Measurements from ENCODE around the gene GALNT16. TPM values are rescaled to one million over a fixed set of nuclear protein-coding genes. Genes with fewer than 3 reads are reported as not detected.

Gene GALNT16
- total RNA-seq, 4 donors from 2014 or later: 8.3 to 11.7 (median 10.7) TPM

DNA sequence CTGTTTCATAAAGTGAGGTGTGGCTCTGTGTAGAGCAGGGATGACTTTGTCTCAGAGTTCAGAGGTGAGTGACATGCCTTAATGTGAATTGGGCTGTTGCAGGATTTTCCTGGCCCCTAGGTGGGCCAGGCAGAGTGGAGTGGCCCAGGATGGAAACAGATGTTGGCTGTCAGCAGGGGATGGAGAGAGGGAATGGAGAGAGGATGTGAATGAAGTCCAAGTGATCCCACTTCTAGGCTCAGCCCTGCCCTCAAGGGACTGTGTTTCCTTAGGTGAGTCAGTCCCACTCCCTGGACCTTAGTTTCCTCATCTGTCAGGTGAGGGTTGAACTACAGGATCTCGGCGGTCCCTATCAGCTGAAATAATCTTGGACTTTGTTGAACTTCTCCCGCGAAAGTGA, 7.5 kb downstream of the GALNT16 start:
- H3K9me3 ChIP-seq: no peaks in the 10 kb centered on the region
- WGBS, 2 donors: 85 to 92% methylated on average over 4 of the region's 4 CpGs
- H3K4me1 ChIP-seq: peaks cover 0 to 8% (median 0%) of the 10 kb centered on the region in 4 donors
- no peak overlapping the region for H3K27ac ChIP-seq
- H3K36me3 ChIP-seq: no peaks in the 10 kb centered on the region
- H3K27me3 ChIP-seq: peaks cover 0 to 14% of the 10 kb centered on the region in 2 donors
- no peak overlapping the region for H3K4me3 ChIP-seq
- DNase-seq (ENCODE audit: low spot score in 2 of 2): no peak
- TF ChIP-seq EP300 (IDR thresholded peaks at IDR 0.05): no peak
- TF ChIP-seq CTCF (IDR thresholded peaks at IDR 0.05): no peak
- TF ChIP-seq POLR2A (IDR thresholded peaks at IDR 0.05): no peak

DNA sequence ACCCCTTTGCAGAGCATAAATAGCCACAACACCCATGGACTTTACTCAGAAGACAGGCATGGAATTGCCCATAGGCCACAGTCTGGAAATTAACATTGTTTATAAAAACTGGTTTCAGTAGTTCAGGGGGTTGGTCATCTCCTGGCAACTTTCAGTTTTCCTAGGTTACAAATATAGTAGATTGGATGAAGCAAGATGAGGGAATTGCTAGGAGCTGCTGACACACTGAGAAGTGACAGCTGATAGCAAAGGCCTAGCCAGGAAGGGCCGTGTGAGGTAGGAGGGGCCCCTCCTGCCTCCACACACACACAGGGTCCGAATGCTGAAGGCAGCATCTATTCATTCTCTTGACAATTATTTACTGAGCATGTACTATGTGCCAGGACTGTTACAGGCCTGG, 8.3 kb downstream of the GALNT16 start:
- TF ChIP-seq EP300 (IDR thresholded peaks at IDR 0.05) (no peak), POLR2A (IDR thresholded peaks at IDR 0.05) (no peak), CTCF (IDR thresholded peaks at IDR 0.05) (no peak)
- H3K4me1 ChIP-seq: peaks cover 0 to under 1% (median 0%) of the 10 kb centered on the region in 4 donors
- H3K36me3 ChIP-seq: no peaks in the 10 kb centered on the region
- no peak overlapping the region for H3K4me3 ChIP-seq
- 47 to 70% methylated on average over 2 of the region's 2 CpGs for WGBS, 2 donors
- H3K27me3 ChIP-seq: peaks cover 0 to 7% of the 10 kb centered on the region in 2 donors
- no peak for DNase-seq (ENCODE audit: low spot score in 2 of 2)
- H3K9me3 ChIP-seq: no peaks in the 10 kb centered on the region
- no peak overlapping the region for H3K27ac ChIP-seq

DNA sequence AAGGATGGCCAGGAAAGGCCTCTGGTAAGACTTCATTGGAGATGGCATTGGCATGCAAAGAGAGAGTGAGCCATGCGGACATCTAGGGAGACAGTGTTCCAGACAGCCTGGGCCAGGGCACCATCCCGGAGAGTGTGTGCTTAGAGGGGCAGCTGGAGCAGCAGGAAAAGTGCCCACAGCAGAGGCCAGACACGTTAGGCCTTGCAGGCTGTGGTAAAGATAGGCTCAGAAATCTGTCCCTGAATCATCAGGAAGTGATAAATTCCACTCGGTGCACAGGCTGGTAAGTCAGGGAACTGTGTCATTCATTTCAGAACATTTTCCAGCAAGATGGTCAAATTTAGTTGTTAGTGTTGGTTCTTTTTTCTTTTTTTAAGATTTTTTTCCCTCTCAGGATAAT, 8.8 kb downstream of the GALNT16 start:
- no peaks in the 10 kb centered on the region for H3K4me1 ChIP-seq
- TF ChIP-seq POLR2A (IDR thresholded peaks at IDR 0.05) (no peak), EP300 (IDR thresholded peaks at IDR 0.05) (no peak), CTCF (IDR thresholded peaks at IDR 0.05) (no peak)

GRCh38 chr14:69269381-69269780, 9.4 kb downstream of the GALNT16 start:
- Histone ChIP-seq H3K36me3 (no peaks in the 10 kb centered on the region), H3K9me3 (no peaks in the 10 kb centered on the region), H3K27ac (no peak overlapping the region), H3K4me3 (no peak overlapping the region), H3K27me3 (no peaks in the 10 kb centered on the region), H3K4me1 (no peaks in the 10 kb centered on the region)
- 90 to 92% methylated on average over 1 of the region's 1 CpG for WGBS, 2 donors
- TF ChIP-seq CTCF (IDR thresholded peaks at IDR 0.05): no peak
- TF ChIP-seq EP300 (IDR thresholded peaks at IDR 0.05): no peak
- TF ChIP-seq POLR2A (IDR thresholded peaks at IDR 0.05): no peak
- no peak for DNase-seq (ENCODE audit: low spot score in 2 of 2)

More for the DNA sequence above, 8.8 kb downstream of the GALNT16 start:
- peaks cover 0 to 2% of the 10 kb centered on the region in 2 donors for H3K27me3 ChIP-seq
- 59 to 74% methylated on average over 4 of the region's 4 CpGs for WGBS, 2 donors
- H3K27ac ChIP-seq: no peak overlapping the region
- no peaks in the 10 kb centered on the region for H3K36me3 ChIP-seq
- H3K4me3 ChIP-seq: no peak overlapping the region
- DNase-seq (ENCODE audit: low spot score in 2 of 2): no peak
- H3K9me3 ChIP-seq: no peaks in the 10 kb centered on the region

GRCh38 chr14:69270097-69270496, 10.1 kb downstream of the GALNT16 start:
- H3K4me1 ChIP-seq: no peaks in the 10 kb centered on the region
- H3K36me3 ChIP-seq: no peaks in the 10 kb centered on the region
- no peaks in the 10 kb centered on the region for H3K27me3 ChIP-seq
- no peaks in the 10 kb centered on the region for H3K9me3 ChIP-seq
- no peak overlapping the region for H3K4me3 ChIP-seq
- 84 to 90% methylated on average over 9 to 10 of the region's 10 CpGs for WGBS, 2 donors
- no peak for TF ChIP-seq POLR2A (IDR thresholded peaks at IDR 0.05)
- TF ChIP-seq CTCF (IDR thresholded peaks at IDR 0.05): no peak
- no peak for TF ChIP-seq EP300 (IDR thresholded peaks at IDR 0.05)
- no peak overlapping the region for H3K27ac ChIP-seq
- DNase-seq (ENCODE audit: low spot score in 2 of 2): no peak

Data from tibial nerve (tissue), 4 donors.